Liver (tissue), 9 donors: ENCODE results near the gene PSD4. TPM values are rescaled to one million over a fixed set of nuclear protein-coding genes. Genes with fewer than 3 reads are reported as not detected.

Source experiments
- DNase-seq: peaks from one replicate; pipeline ENCODE4 v3.0.0-alpha.2; 2017; ENCODE audit warnings: low spot score
- H3K27ac ChIP-seq, 2 donors: one replicate each; pipeline ENCODE4 v1.7.0; 2013; ENCODE audit warnings: inconsistent platforms in 2 of 2, low read length in 2 of 2, control low read depth in 1 of 2, low read depth in 1 of 2, mild to moderate bottlenecking in 1 of 2
- H3K27me3 ChIP-seq, 4 donors: one replicate each; pipeline versions ENCODE4 v1.6.1 to v1.7.0; 2013; ENCODE audit warnings: low read length in 3 of 4, inconsistent platforms in 1 of 4, mild to moderate bottlenecking in 1 of 4, moderate library complexity in 1 of 4; ENCODE audit not compliant: control insufficient read depth in 4 of 4, insufficient read depth in 4 of 4
- H3K36me3 ChIP-seq, 4 donors: one replicate each; pipeline versions ENCODE4 v1.6.1 to v1.7.0; 2013; ENCODE audit warnings: low read length in 3 of 4, mild to moderate bottlenecking in 3 of 4, low read depth in 1 of 4, moderate library complexity in 1 of 4; ENCODE audit not compliant: control insufficient read depth in 4 of 4, insufficient read depth in 3 of 4
- H3K4me1 ChIP-seq, 4 donors: one replicate each; pipeline versions ENCODE4 v1.6.1 to v1.7.0; 2013; ENCODE audit warnings: low read length in 3 of 4, mild to moderate bottlenecking in 3 of 4, moderate library complexity in 1 of 4; ENCODE audit not compliant: control insufficient read depth in 4 of 4, insufficient read depth in 4 of 4
- H3K4me3 ChIP-seq, 3 donors: one replicate each; pipeline versions ENCODE4 v1.6.1 to v1.7.0; 2013; ENCODE audit warnings: low read length in 3 of 3, control low read depth in 1 of 3, low read depth in 1 of 3, mild to moderate bottlenecking in 1 of 3
- H3K9ac ChIP-seq, 2 donors: one replicate each; pipeline ENCODE4 v1.7.0; 2013; ENCODE audit warnings: low read length in 2 of 2, mild to moderate bottlenecking in 2 of 2, moderate library complexity in 2 of 2, control low read depth in 1 of 2, low read depth in 1 of 2
- H3K9me3 ChIP-seq, 4 donors: one replicate each; pipeline versions ENCODE4 v1.6.1 to v1.7.0; 2013; ENCODE audit warnings: low read length in 3 of 4; ENCODE audit not compliant: control insufficient read depth in 4 of 4
- ATF3 ChIP-seq: IDR thresholded peaks from 2 replicates; pipeline ENCODE4 v1.6.1; 2016; ENCODE audit warnings: antibody characterized with exemption
- CTCF ChIP-seq: fragments of 150-350 bp; IDR thresholded peaks from 2 replicates; pipeline ENCODE4 v1.5.1; 2017; ENCODE audit warnings: improper control_type of control experiment, low read depth, low read length; ENCODE audit not compliant: missing input control
- EGR1 ChIP-seq, 2 donors: IDR thresholded peaks; 2 replicates each; pipeline ENCODE4 v1.6.1; 2016 to 2018; ENCODE audit warnings: antibody characterized with exemption in 2 of 2, low read depth in 2 of 2
- FOXA1 ChIP-seq: IDR thresholded peaks from 2 replicates; pipeline ENCODE4 v1.6.1; 2016; ENCODE audit warnings: antibody characterized with exemption
- FOXA2 ChIP-seq: IDR thresholded peaks from 2 replicates; pipeline ENCODE4 v1.6.1; 2016; ENCODE audit warnings: antibody characterized with exemption
- GABPA ChIP-seq, 2 donors: IDR thresholded peaks in 1 of 2; conservative IDR thresholded peaks in 1 of 2; 2 replicates each; pipeline ENCODE4 v1.6.1; 2016; ENCODE audit warnings: antibody characterized with exemption in 2 of 2, mild to moderate bottlenecking in 1 of 2, moderate library complexity in 1 of 2
- HNF4A ChIP-seq, 2 donors: conservative IDR thresholded peaks; 2 replicates each; pipeline ENCODE4 v1.6.1; 2016; ENCODE audit warnings: antibody characterized with exemption in 2 of 2, mild to moderate bottlenecking in 2 of 2
- HNF4G ChIP-seq: IDR thresholded peaks from 2 replicates; pipeline ENCODE4 v1.6.1; 2016; ENCODE audit warnings: antibody characterized with exemption
- JUND ChIP-seq, 2 donors: IDR thresholded peaks; 2 replicates each; pipeline ENCODE4 v1.6.1; 2016; ENCODE audit warnings: antibody characterized with exemption in 2 of 2
- NR2F2 ChIP-seq: IDR thresholded peaks from 2 replicates; pipeline ENCODE4 v1.6.1; 2016; ENCODE audit warnings: antibody characterized with exemption
- RAD21 ChIP-seq, 2 donors: IDR thresholded peaks; 2 replicates each; pipeline ENCODE4 v1.6.1; 2016; ENCODE audit warnings: antibody characterized with exemption in 2 of 2, mild to moderate bottlenecking in 2 of 2
- RXRA ChIP-seq, 2 donors: IDR thresholded peaks; 2 replicates each; pipeline ENCODE4 v1.6.1; 2017 to 2018; ENCODE audit warnings: antibody characterized with exemption in 2 of 2, mild to moderate bottlenecking in 1 of 2
- SP1 ChIP-seq: IDR thresholded peaks from 2 replicates; pipeline ENCODE4 v1.6.1; 2018; ENCODE audit warnings: antibody characterized with exemption, mild to moderate bottlenecking
- TAF1 ChIP-seq: conservative IDR thresholded peaks from 2 replicates; pipeline ENCODE4 v1.6.1; 2016; ENCODE audit warnings: antibody characterized with exemption, mild to moderate bottlenecking
- YY1 ChIP-seq: IDR thresholded peaks from 2 replicates; pipeline ENCODE4 v1.6.1; 2016; ENCODE audit warnings: antibody characterized with exemption, mild to moderate bottlenecking
- WGBS: extraction: QIAGEN DNeasy Blood & Tissue Kit; methylation state at CpG from one replicate; pipeline ENCODE4 v1.1.7; 2013; 5-methylcytosine and 5-hydroxymethylcytosine counted together
- polyA plus RNA-seq, 2 donors: library from polyadenylated mRNA; stranded (reverse) in 1 of 2; unstranded in 1 of 2; fragments of 200-250 nt in 1 of 2; fragments of >200 nt in 1 of 2; fragmentation: Nextera tagmentation in 1 of 2; extraction: Ambion mirVana in 1 of 2; gene quantifications; one replicate each; pipeline versions ENCODE4 v1.2.1 to v1.2.3, GENCODE V29; 2013 to 2015
- total RNA-seq, 2 donors: library from RNA; depleted of rRNA; stranded (reverse); fragments of >200 nt; gene quantifications; one replicate each; pipeline ENCODE4 v1.2.3, GENCODE V29; 2014
- TF ChIP-seq, protein P1 (sequence below): IDR thresholded peaks from 2 replicates; pipeline ENCODE4 v1.6.1; 2016; ENCODE audit warnings: antibody characterized with exemption
- donor health status: healthy.
- donor health status: healthy.
- donor health status: healthy.
- donor health status: healthy.
- donor health status: healthy.

PSD4 gene
- total and polyA plus RNA-seq, 4 donors = 16.4 to 83.2 (median 34.4) TPM

GRCh38 chr2:113206251-113206650, 32.5 kb downstream of the PSD4 start:
- peaks cover 0 to 5% (median 2%) of the 10 kb centered on the region in 4 donors for H3K4me1 ChIP-seq
- H3K4me3 ChIP-seq = no peak overlapping the region
- no peak overlapping the region for H3K9ac ChIP-seq
- H3K27me3 ChIP-seq = no peaks in the 10 kb centered on the region
- no peak for DNase-seq
- H3K27ac ChIP-seq = no peak overlapping the region
- peaks cover 2 to 10% (median 6%) of the 10 kb centered on the region in 4 donors for H3K36me3 ChIP-seq
- 76% methylated on average over 6 of the region's 6 CpGs for WGBS
- TF ChIP-seq GABPA (IDR thresholded peaks at IDR 0.05 in 1 of 2, conservative IDR thresholded peaks at IDR 0.05 in 1 of 2) (no peak), HNF4A (conservative IDR thresholded peaks at IDR 0.05) (peak in 1 of 2 donors; percentile 11)
- no peaks in the 10 kb centered on the region for H3K9me3 ChIP-seq

GRCh38 chr2:113207021-113207420, 33.2 kb downstream of the PSD4 start:
- H3K27ac ChIP-seq = no peak overlapping the region
- H3K27me3 ChIP-seq = no peaks in the 10 kb centered on the region
- no peak overlapping the region for H3K9ac ChIP-seq
- peaks cover 0 to 4% (median 2%) of the 10 kb centered on the region in 4 donors for H3K36me3 ChIP-seq
- peaks cover 0 to 5% (median 2%) of the 10 kb centered on the region in 4 donors for H3K4me1 ChIP-seq
- WGBS = 98% methylated on average over 2 of the region's 2 CpGs
- DNase-seq = no peak
- TF ChIP-seq YY1 = no peak
- no peak for TF ChIP-seq ATF3
- TF ChIP-seq RAD21 (IDR thresholded peaks at IDR 0.05) = no peak
- TF ChIP-seq, protein P1, sequence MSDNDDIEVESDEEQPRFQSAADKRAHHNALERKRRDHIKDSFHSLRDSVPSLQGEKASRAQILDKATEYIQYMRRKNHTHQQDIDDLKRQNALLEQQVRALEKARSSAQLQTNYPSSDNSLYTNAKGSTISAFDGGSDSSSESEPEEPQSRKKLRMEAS = no peak
- no peak for TF ChIP-seq HNF4G
- TF ChIP-seq RXRA (IDR thresholded peaks at IDR 0.05) = no peak
- no peak for TF ChIP-seq SP1
- no peak for TF ChIP-seq EGR1 (IDR thresholded peaks at IDR 0.05; ENCODE audit: low read depth in 2 of 2)
- TF ChIP-seq FOXA2 = no peak
- TF ChIP-seq CTCF = no peak
- no peak for TF ChIP-seq GABPA (IDR thresholded peaks at IDR 0.05 in 1 of 2, conservative IDR thresholded peaks at IDR 0.05 in 1 of 2)
- no peak for TF ChIP-seq JUND (IDR thresholded peaks at IDR 0.05)
- TF ChIP-seq TAF1 = no peak
- no peaks in the 10 kb centered on the region for H3K9me3 ChIP-seq
- H3K4me3 ChIP-seq = no peak overlapping the region

- Histone ChIP-seq H3K9ac (no peak overlapping the region), H3K4me1 (peaks cover 0 to 5% (median 2%) of the 10 kb centered on the region in 4 donors), H3K27me3 (no peaks in the 10 kb centered on the region), H3K4me3 (no peak overlapping the region), H3K9me3 (no peaks in the 10 kb centered on the region), H3K27ac (no peak overlapping the region), H3K36me3 (no peaks in the 10 kb centered on the region)
- TF ChIP-seq FOXA1 (no peak), GABPA (IDR thresholded peaks at IDR 0.05 in 1 of 2, conservative IDR thresholded peaks at IDR 0.05 in 1 of 2) (no peak), SP1 (no peak), ATF3 (no peak), RAD21 (IDR thresholded peaks at IDR 0.05) (no peak), HNF4A (conservative IDR thresholded peaks at IDR 0.05) (no peak), RXRA (IDR thresholded peaks at IDR 0.05) (no peak), NR2F2 (no peak), HNF4G (no peak), EGR1 (IDR thresholded peaks at IDR 0.05; ENCODE audit: low read depth in 2 of 2) (no peak)
- WGBS = 92% methylated on average over 5 of the region's 5 CpGs
- DNase-seq = no peak
Observed at GRCh38 chr2:113208396-113208795, 34.6 kb downstream of the PSD4 start.
